H9 (cell line): ENCODE results near the gene LMF2. TPM values are rescaled to one million over a fixed set of nuclear protein-coding genes. Genes with fewer than 3 reads are reported as not detected.

Experiments used
- DNase-seq: peaks from one replicate; pipeline ENCODE4 v3.0.0-alpha.2; 2017
- H2AFZ ChIP-seq: one replicate; pipeline ENCODE4 v1.6.1; 2013; ENCODE audit warnings: mild to moderate bottlenecking, low read length, control low read depth, moderate library complexity
- H2AK5ac ChIP-seq: 2 replicates; pipeline ENCODE4 v1.6.1; 2013; ENCODE audit warnings: low read length, control low read depth, mixed read lengths; ENCODE audit not compliant: insufficient read length
- H2BK120ac ChIP-seq: one replicate; pipeline ENCODE4 v1.6.1; 2013; ENCODE audit warnings: low read depth, mild to moderate bottlenecking, low read length, control low read depth, inconsistent platforms; ENCODE audit not compliant: poor library complexity, severe bottlenecking
- H2BK12ac ChIP-seq: 2 replicates; pipeline ENCODE4 v1.6.1; 2013; ENCODE audit warnings: low read length, control low read depth, mixed read lengths, low read depth; ENCODE audit not compliant: insufficient read length
- H2BK15ac ChIP-seq: 2 replicates; pipeline ENCODE4 v1.6.1; 2013; ENCODE audit warnings: low read depth, low read length, control low read depth
- H2BK20ac ChIP-seq: one replicate; pipeline ENCODE4 v1.6.1; 2013; ENCODE audit warnings: low read depth, mild to moderate bottlenecking, low read length, control low read depth, inconsistent platforms; ENCODE audit not compliant: poor library complexity, severe bottlenecking
- H2BK5ac ChIP-seq: 2 replicates; pipeline ENCODE4 v1.6.1; 2013; ENCODE audit warnings: low read length, control low read depth, mixed read lengths; ENCODE audit not compliant: insufficient read length
- H3K14ac ChIP-seq: 2 replicates; pipeline ENCODE4 v1.6.1; 2013; ENCODE audit warnings: low read length, control low read depth; ENCODE audit not compliant: insufficient read depth
- H3K18ac ChIP-seq: 2 replicates; pipeline ENCODE4 v1.6.1; 2013; ENCODE audit warnings: low read depth, mild to moderate bottlenecking, mixed read lengths, low read length, control low read depth; ENCODE audit not compliant: insufficient read length
- H3K23ac ChIP-seq: 2 replicates; pipeline ENCODE4 v1.6.1; 2013; ENCODE audit warnings: low read length, control low read depth, mixed read lengths, low read depth; ENCODE audit not compliant: insufficient read length
- H3K23me2 ChIP-seq: 2 replicates; pipeline ENCODE4 v1.6.1; 2013; ENCODE audit warnings: low read depth, mild to moderate bottlenecking, mixed read lengths, low read length, control low read depth; ENCODE audit not compliant: insufficient read length, poor library complexity, severe bottlenecking
- H3K27ac ChIP-seq: 2 replicates; pipeline ENCODE4 v1.5.1; 2013; ENCODE audit warnings: low read length, control low read depth, mixed read lengths, low read depth; ENCODE audit not compliant: insufficient read length
- H3K27me3 ChIP-seq: 2 replicates; pipeline ENCODE4 v1.6.1; 2013; ENCODE audit warnings: low read length, control low read depth, inconsistent platforms; ENCODE audit not compliant: insufficient read depth
- H3K4ac ChIP-seq: 2 replicates; pipeline ENCODE4 v1.6.1; 2013; ENCODE audit warnings: low read depth, mild to moderate bottlenecking, control low read depth, inconsistent platforms, low read length, moderate library complexity
- H3K4me1 ChIP-seq: 2 replicates; pipeline ENCODE4 v1.6.1; 2013; ENCODE audit warnings: low read length, control low read depth, inconsistent platforms; ENCODE audit not compliant: insufficient read depth
- H3K4me2 ChIP-seq: 2 replicates; pipeline ENCODE4 v1.6.1; 2013; ENCODE audit warnings: low read length, control low read depth, mixed read lengths; ENCODE audit not compliant: insufficient read length, insufficient read depth
- H3K56ac ChIP-seq: 2 replicates; pipeline ENCODE4 v1.6.1; 2013; ENCODE audit warnings: low read depth, mild to moderate bottlenecking, mixed read lengths, low read length, control low read depth; ENCODE audit not compliant: insufficient read length
- H3K79me1 ChIP-seq: 2 replicates; pipeline ENCODE4 v1.6.1; 2013; ENCODE audit warnings: low read depth, mild to moderate bottlenecking, moderate library complexity, low read length, control low read depth, inconsistent platforms; ENCODE audit not compliant: insufficient read depth, poor library complexity, severe bottlenecking
- H3K79me2 ChIP-seq: 2 replicates; pipeline ENCODE4 v1.6.1; 2013; ENCODE audit warnings: low read length, control low read depth, inconsistent platforms; ENCODE audit not compliant: insufficient read depth
- H3K9ac ChIP-seq: 2 replicates; pipeline ENCODE4 v1.6.1; 2013; ENCODE audit warnings: low read length, control low read depth, mixed read lengths; ENCODE audit not compliant: insufficient read length; ENCODE audit errors: extremely low read depth
- H3K9me3 ChIP-seq: one replicate; pipeline ENCODE4 v1.6.1; 2013; ENCODE audit warnings: low read depth, low read length, inconsistent platforms; ENCODE audit not compliant: control insufficient read depth
- H3T11ph ChIP-seq: one replicate; pipeline ENCODE4 v1.6.1; 2013; ENCODE audit warnings: mild to moderate bottlenecking, low read length, control low read depth, inconsistent platforms
- H4K20me1 ChIP-seq: one replicate; pipeline ENCODE4 v1.6.1; 2013; ENCODE audit not compliant: control insufficient read depth, insufficient read length, insufficient read depth
- H4K5ac ChIP-seq: 2 replicates; pipeline ENCODE4 v1.6.1; 2013; ENCODE audit warnings: low read depth, mild to moderate bottlenecking, mixed read lengths, low read length, control low read depth; ENCODE audit not compliant: insufficient read length
- H4K8ac ChIP-seq: replicated peaks from 2 replicates; pipeline ENCODE4 v1.6.1; 2013; ENCODE audit warnings: low read length, control low read depth, mixed read lengths, low read depth; ENCODE audit not compliant: insufficient read length
- H4K91ac ChIP-seq: 2 replicates; pipeline ENCODE4 v1.6.1; 2013; ENCODE audit warnings: low read depth, mild to moderate bottlenecking, moderate library complexity, mixed read lengths, low read length, control low read depth; ENCODE audit not compliant: insufficient read length
- H3K27ac Mint-ChIP-seq, 3 experiments: 2 replicates in 2 of 3; 3 replicates in 1 of 3; pipeline ENCODE4 v1.8.0; 2020 to 2021; ENCODE audit warnings: mixed read lengths in 3 of 3, mild to moderate bottlenecking in 1 of 3, moderate library complexity in 1 of 3
- H3K27me3 Mint-ChIP-seq: 2 replicates; pipeline ENCODE4 v1.8.0; 2021; ENCODE audit warnings: low read depth, mild to moderate bottlenecking, moderate library complexity, mixed read lengths
- H3K36me3 Mint-ChIP-seq, 3 experiments: 2 replicates in 2 of 3; 3 replicates in 1 of 3; pipeline ENCODE4 v1.8.0; 2020 to 2021; ENCODE audit warnings: low read depth in 3 of 3, mixed read lengths in 3 of 3; ENCODE audit not compliant: insufficient read depth in 1 of 3
- H3K4me1 Mint-ChIP-seq, 2 experiments: 2 replicates each; pipeline ENCODE4 v1.8.0; 2020; ENCODE audit warnings: mixed read lengths in 2 of 2
- H3K4me3 Mint-ChIP-seq, 2 experiments: 2 replicates in 1 of 2; 3 replicates in 1 of 2; pipeline ENCODE4 v1.8.0; 2020 to 2021; ENCODE audit warnings: mild to moderate bottlenecking in 2 of 2, mixed read lengths in 2 of 2, moderate library complexity in 1 of 2
- H3K9me3 Mint-ChIP-seq, 2 experiments: 2 replicates in 1 of 2; 3 replicates in 1 of 2; pipeline ENCODE4 v1.8.0; 2020; ENCODE audit warnings: mild to moderate bottlenecking in 2 of 2, mixed read lengths in 2 of 2, moderate library complexity in 1 of 2
- CTCF ChIP-seq: fragments of 200-600 bp; sonication (generic); conservative IDR thresholded peaks from 3 replicates; pipeline ENCODE4 v1.8.0; 2021; ENCODE audit warnings: antibody characterized with exemption, mild to moderate bottlenecking
- WGBS: extraction: QIAGEN DNeasy Blood & Tissue Kit; methylation state at CpG from one replicate; pipeline ENCODE4 v1.1.7; 2013; ENCODE audit warnings: missing lambda C conversion rate, low lambda C conversion rate, mixed read lengths; ENCODE audit not compliant: insufficient read length; ENCODE audit errors: extremely low coverage; 5-methylcytosine and 5-hydroxymethylcytosine counted together
- total RNA-seq: library from RNA; stranded (reverse); gene quantifications from 2 replicates; pipeline ENCODE4 v1.2.1, GENCODE V29; 2021

Gene LMF2
- total RNA-seq, 1 experiment from 2014 or later, result 43.6 TPM

DNA sequence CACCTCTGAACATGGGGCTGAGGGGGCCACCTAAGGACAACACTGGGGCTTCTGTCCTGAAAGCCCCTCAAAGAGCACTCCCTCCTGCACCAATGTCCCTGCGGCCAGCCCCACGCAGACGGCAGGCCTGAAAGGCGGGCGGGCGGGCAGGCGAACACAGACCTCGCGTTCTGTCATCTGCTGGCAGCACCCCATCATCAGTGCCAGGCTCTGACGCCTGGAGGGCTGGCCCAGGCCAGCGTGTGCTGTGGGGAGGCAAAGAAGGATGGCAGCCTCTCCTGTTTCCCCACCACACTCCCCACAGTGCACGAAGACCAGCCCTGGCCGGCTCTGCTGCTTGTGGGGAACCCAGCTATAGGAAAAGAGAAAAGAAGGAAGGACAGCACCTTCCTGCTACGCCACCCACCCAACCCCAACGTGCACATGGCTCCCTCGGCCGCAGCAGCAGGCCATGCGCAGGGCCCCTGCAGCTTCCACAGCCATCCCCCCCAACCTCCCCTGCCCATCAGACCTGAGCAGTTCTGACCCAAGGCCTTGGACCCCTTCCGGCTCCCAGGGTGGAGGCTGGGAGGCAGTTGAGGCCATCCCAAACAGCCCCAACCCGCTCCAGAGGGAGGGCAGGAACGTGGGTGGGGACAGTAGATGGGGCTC is 36.2 kb downstream of the LMF2 start:
- Mint-ChIP-seq H3K4me3 (no peak overlapping the region), H3K9me3 (no peaks in the 10 kb centered on the region), H3K36me3 (peaks cover 9 to 19% (median 10%) of the 10 kb centered on the region in 3 experiments), H3K27me3 (peaks cover 3% of the 10 kb centered on the region; the same call in 1 of the 2 replicates), H3K27ac (no peak overlapping the region), H3K4me1 (peaks cover 30 to 32% of the 10 kb centered on the region in 2 experiments)
- H3K4ac ChIP-seq, result no peak overlapping the region
- H4K8ac ChIP-seq, result no peak overlapping the region
- H3K4me2 ChIP-seq, result no peak overlapping the region
- no peak overlapping the region for H2AK5ac ChIP-seq
- no peaks in the 10 kb centered on the region for H3K27me3 ChIP-seq
- no peak overlapping the region for H3T11ph ChIP-seq
- no peak overlapping the region for H3K23ac ChIP-seq
- peaks cover 11% of the 10 kb centered on the region for H3K23me2 ChIP-seq
- H4K91ac ChIP-seq, result no peak overlapping the region
- H4K5ac ChIP-seq, result no peak overlapping the region
- no peak overlapping the region for H2AFZ ChIP-seq
- no peak overlapping the region for H2BK120ac ChIP-seq
- H3K79me1 ChIP-seq, result peaks cover 19% of the 10 kb centered on the region
- H2BK5ac ChIP-seq, result no peak overlapping the region
- no peak overlapping the region for H3K56ac ChIP-seq
- no peaks in the 10 kb centered on the region for H3K9me3 ChIP-seq
- H4K20me1 ChIP-seq, result peaks cover 4% of the 10 kb centered on the region
- no CpG with 5 or more reads among the region's 21 CpGs for WGBS
- TF ChIP-seq CTCF, result no peak
- no peak overlapping the region for H3K14ac ChIP-seq
- no peak overlapping the region for H3K9ac ChIP-seq
- H2BK20ac ChIP-seq, result no peak overlapping the region
- no peak for DNase-seq
- H3K18ac ChIP-seq, result no peak overlapping the region
- H3K4me1 ChIP-seq, result no peaks in the 10 kb centered on the region; the same call in 1 of the 2 replicates
- H2BK15ac ChIP-seq, result no peak overlapping the region
- H3K27ac ChIP-seq, result no peak overlapping the region
- H3K79me2 ChIP-seq, result peaks cover 16% of the 10 kb centered on the region; the same call in 1 of the 2 replicates
- H2BK12ac ChIP-seq, result no peak overlapping the region
